Measurements from ENCODE around the gene UHRF1. TPM values are rescaled to one million over a fixed set of nuclear protein-coding genes. Genes with fewer than 3 reads are reported as not detected.
"Not testable (repeated sequence)": the region's sequence is repeated elsewhere in the genome, so short reads cannot be mapped to it uniquely, and the experiment has no call there.

Gene UHRF1
- total RNA-seq, 1 donor from 2014 or later = 20.7 TPM

DNA sequence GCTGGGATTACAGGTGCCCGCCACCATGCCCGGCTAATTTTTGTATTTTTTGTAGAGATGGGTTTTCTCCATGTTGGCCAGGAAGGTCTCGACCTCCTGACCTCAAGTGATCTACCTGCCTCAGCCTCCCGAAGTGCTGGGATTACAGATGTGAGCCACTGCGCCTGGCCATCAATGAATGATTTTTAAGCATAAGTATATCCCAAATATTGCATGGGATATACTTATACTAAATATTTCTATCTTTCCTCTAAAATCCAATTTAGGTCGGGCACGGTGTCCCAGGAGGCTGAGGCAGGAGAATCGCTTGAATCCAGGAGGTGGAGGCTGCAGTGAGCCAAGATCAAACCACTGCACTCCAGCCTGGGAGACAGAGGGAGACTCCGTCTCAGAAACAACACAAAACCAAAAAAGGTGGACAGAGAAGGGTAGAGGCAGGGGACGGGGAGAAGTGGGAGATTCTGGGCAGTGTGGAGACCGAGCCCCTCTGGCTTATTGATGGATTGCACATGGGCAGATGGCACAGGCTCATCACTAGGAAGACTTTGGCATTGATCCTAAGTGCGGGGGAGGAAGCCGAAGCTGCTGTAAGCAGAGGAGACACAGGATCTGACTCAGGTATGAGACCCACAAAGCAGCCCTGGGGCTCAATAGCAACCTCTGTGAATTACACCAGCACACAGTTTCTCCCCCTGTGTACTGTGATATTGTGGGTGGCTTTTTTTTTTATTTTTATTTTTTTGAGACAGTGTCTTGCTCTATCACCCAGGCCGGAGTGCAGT is 20.1 kb upstream of the UHRF1 start:
- Mint-ChIP-seq H3K4me1 (ENCODE audit: unreplicated experiment) (peaks cover 17% of the 10 kb centered on the region), H3K27ac (ENCODE audit: unreplicated experiment) (no peak overlapping the region), H3K9me3 (ENCODE audit: unreplicated experiment) (no peaks in the 10 kb centered on the region), H3K36me3 (ENCODE audit: unreplicated experiment) (no peaks in the 10 kb centered on the region), H3K4me3 (ENCODE audit: unreplicated experiment) (no peak overlapping the region), H3K27me3 (ENCODE audit: unreplicated experiment) (no peaks in the 10 kb centered on the region)
- TF ChIP-seq, protein P1, sequence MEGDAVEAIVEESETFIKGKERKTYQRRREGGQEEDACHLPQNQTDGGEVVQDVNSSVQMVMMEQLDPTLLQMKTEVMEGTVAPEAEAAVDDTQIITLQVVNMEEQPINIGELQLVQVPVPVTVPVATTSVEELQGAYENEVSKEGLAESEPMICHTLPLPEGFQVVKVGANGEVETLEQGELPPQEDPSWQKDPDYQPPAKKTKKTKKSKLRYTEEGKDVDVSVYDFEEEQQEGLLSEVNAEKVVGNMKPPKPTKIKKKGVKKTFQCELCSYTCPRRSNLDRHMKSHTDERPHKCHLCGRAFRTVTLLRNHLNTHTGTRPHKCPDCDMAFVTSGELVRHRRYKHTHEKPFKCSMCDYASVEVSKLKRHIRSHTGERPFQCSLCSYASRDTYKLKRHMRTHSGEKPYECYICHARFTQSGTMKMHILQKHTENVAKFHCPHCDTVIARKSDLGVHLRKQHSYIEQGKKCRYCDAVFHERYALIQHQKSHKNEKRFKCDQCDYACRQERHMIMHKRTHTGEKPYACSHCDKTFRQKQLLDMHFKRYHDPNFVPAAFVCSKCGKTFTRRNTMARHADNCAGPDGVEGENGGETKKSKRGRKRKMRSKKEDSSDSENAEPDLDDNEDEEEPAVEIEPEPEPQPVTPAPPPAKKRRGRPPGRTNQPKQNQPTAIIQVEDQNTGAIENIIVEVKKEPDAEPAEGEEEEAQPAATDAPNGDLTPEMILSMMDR (IDR thresholded peaks at IDR 0.05) = no peak
- no peak for DNase-seq (ENCODE audit: extremely low spot score, unreplicated experiment)

DNA sequence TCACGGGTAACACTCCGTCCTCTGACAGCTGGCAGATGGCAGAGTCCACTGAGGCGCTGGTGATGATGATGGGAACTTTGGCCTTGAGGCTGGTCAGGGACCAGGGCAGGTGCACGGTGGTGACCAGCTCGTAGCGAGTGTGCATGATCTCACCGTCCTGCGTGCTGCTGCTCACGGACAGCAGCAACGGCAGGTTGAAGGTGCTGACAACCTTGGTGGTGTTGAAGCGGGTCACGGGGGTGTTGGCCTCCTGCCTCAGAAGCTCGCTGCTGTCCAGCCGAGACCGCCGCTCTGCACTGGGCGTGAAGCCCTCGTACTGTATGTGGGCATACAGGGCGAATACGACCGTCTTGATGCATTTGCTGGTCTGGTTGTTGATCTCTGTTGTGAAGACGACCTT is 18.2 kb upstream of the UHRF1 start:
- no peak overlapping the region for H3K4me3 Mint-ChIP-seq (ENCODE audit: unreplicated experiment)

GRCh38 chr19:4892962-4893361 is 16.3 kb upstream of the UHRF1 start:
- H3K27ac Mint-ChIP-seq (ENCODE audit: unreplicated experiment); H3K27me3 Mint-ChIP-seq (ENCODE audit: unreplicated experiment); DNase-seq (ENCODE audit: extremely low spot score, unreplicated experiment); H3K9me3 Mint-ChIP-seq (ENCODE audit: unreplicated experiment); H3K36me3 Mint-ChIP-seq (ENCODE audit: unreplicated experiment); H3K4me3 Mint-ChIP-seq (ENCODE audit: unreplicated experiment): not testable (repeated sequence)
- peaks cover 10% of the 10 kb centered on the region for H3K4me1 Mint-ChIP-seq (ENCODE audit: unreplicated experiment)

More for the DNA sequence above, 18.2 kb upstream of the UHRF1 start:
- peaks cover 14% of the 10 kb centered on the region for H3K4me1 Mint-ChIP-seq (ENCODE audit: unreplicated experiment)
- no peaks in the 10 kb centered on the region for H3K27me3 Mint-ChIP-seq (ENCODE audit: unreplicated experiment)
- H3K9me3 Mint-ChIP-seq (ENCODE audit: unreplicated experiment) = no peaks in the 10 kb centered on the region
- no peak overlapping the region for H3K27ac Mint-ChIP-seq (ENCODE audit: unreplicated experiment)
- DNase-seq (ENCODE audit: extremely low spot score, unreplicated experiment) = no peak
- no peaks in the 10 kb centered on the region for H3K36me3 Mint-ChIP-seq (ENCODE audit: unreplicated experiment)
- TF ChIP-seq, protein P1 (IDR thresholded peaks at IDR 0.05) = no peak

- Mint-ChIP-seq H3K27me3 (ENCODE audit: unreplicated experiment) (no peaks in the 10 kb centered on the region), H3K36me3 (ENCODE audit: unreplicated experiment) (no peaks in the 10 kb centered on the region), H3K9me3 (ENCODE audit: unreplicated experiment) (no peaks in the 10 kb centered on the region), H3K27ac (ENCODE audit: unreplicated experiment) (no peak overlapping the region), H3K4me1 (ENCODE audit: unreplicated experiment) (peaks cover 1% of the 10 kb centered on the region), H3K4me3 (ENCODE audit: unreplicated experiment) (no peak overlapping the region)
- TF ChIP-seq, protein P1 (IDR thresholded peaks at IDR 0.05) = no peak
- DNase-seq (ENCODE audit: extremely low spot score, unreplicated experiment) = no peak
These were observed 12.9 kb upstream of the UHRF1 start for GRCh38 chr19:4896372-4896771.

- H3K9me3 Mint-ChIP-seq (ENCODE audit: unreplicated experiment) = no peaks in the 10 kb centered on the region
- no peak overlapping the region for H3K4me3 Mint-ChIP-seq (ENCODE audit: unreplicated experiment)
- TF ChIP-seq, protein P1 (IDR thresholded peaks at IDR 0.05) = no peak
- H3K4me1 Mint-ChIP-seq (ENCODE audit: unreplicated experiment) = peaks cover 1% of the 10 kb centered on the region
- no peak for DNase-seq (ENCODE audit: extremely low spot score, unreplicated experiment)
- no peaks in the 10 kb centered on the region for H3K36me3 Mint-ChIP-seq (ENCODE audit: unreplicated experiment)
- H3K27me3 Mint-ChIP-seq (ENCODE audit: unreplicated experiment) = no peaks in the 10 kb centered on the region
- H3K27ac Mint-ChIP-seq (ENCODE audit: unreplicated experiment) = no peak overlapping the region
These were observed 12.2 kb upstream of the UHRF1 start for GRCh38 chr19:4897146-4897545.

- not testable (repeated sequence) for H3K9me3 Mint-ChIP-seq (ENCODE audit: unreplicated experiment); H3K36me3 Mint-ChIP-seq (ENCODE audit: unreplicated experiment); H3K27ac Mint-ChIP-seq (ENCODE audit: unreplicated experiment); H3K27me3 Mint-ChIP-seq (ENCODE audit: unreplicated experiment); H3K4me1 Mint-ChIP-seq (ENCODE audit: unreplicated experiment); H3K4me3 Mint-ChIP-seq (ENCODE audit: unreplicated experiment); DNase-seq (ENCODE audit: extremely low spot score, unreplicated experiment)
These were observed 8.4 kb upstream of the UHRF1 start for GRCh38 chr19:4900879-4901278.

Data from osteocyte (in vitro differentiated cells).